ENCODE measurements around the gene CRISP2.

CRISP2 gene

DNA sequence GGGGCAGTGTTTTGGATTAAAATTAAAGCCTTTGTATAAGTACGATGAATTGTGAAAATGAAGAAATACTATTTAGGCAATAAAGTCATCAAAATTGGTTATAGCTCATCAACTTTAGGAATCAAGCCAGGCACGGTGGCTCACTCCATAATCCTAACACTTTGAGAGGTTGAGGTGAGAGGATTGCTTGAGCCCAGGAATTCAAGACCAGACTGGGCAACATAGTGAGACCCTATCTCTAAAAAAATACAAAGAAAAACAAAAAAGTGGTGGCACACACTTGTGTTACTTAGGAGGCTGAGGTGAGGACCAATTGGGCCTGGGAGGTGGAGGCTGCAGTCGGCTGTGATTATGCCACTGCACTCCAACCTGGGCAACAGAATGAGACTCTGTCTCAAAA lies 68.2 kb downstream of the CRISP2 start:
- H4K20me1 ChIP-seq: no peaks in the 10 kb centered on the region
- no peaks in the 10 kb centered on the region for H3K36me3 ChIP-seq
- no peak overlapping the region for H3K4me2 ChIP-seq
- H3K9ac ChIP-seq: no peak overlapping the region
- no peaks in the 10 kb centered on the region for H3K9me3 ChIP-seq
- no peaks in the 10 kb centered on the region for H3K4me1 ChIP-seq
- H3K27ac ChIP-seq: no peak overlapping the region
- H3K4me3 ChIP-seq: no peak overlapping the region
- H3K27me3 ChIP-seq: no peaks in the 10 kb centered on the region
- no peak for TF ChIP-seq Cebpa-rat (IDR thresholded peaks at IDR 0.05)

All from BLaER1 (cell line).